Lung (tissue), 12 donors: ENCODE results near the gene IL1RAPL1. TPM values are rescaled to one million over a fixed set of nuclear protein-coding genes. Genes with fewer than 3 reads are reported as not detected.

Source experiments
- ATAC-seq: fragments of 200-7000 bp; cut with Tn5 transposase; one replicate; pipeline ENCODE4 v1.9.1; 2020; ENCODE audit warnings: moderate number of reproducible peaks; ENCODE audit not compliant: insufficient read depth, low FRiP score
- DNase-seq, 3 donors: peaks; one replicate each; pipeline ENCODE4 v3.0.0-alpha.2; 2013 to 2017
- H3K27ac ChIP-seq, 2 donors: one replicate each; pipeline ENCODE4 v1.5.1; 2013; ENCODE audit warnings: mild to moderate bottlenecking in 2 of 2, moderate library complexity in 2 of 2, control low read depth in 1 of 2, inconsistent platforms in 1 of 2, low read depth in 1 of 2, low read length in 1 of 2
- H3K27me3 ChIP-seq, 3 donors: one replicate each; pipeline ENCODE4 v1.5.1; 2013; ENCODE audit warnings: low read length in 2 of 3; ENCODE audit not compliant: control insufficient read depth in 3 of 3, insufficient read depth in 3 of 3
- H3K36me3 ChIP-seq, 4 donors: one replicate each; pipeline ENCODE4 v1.5.1; 2013; ENCODE audit warnings: low read length in 4 of 4, mild to moderate bottlenecking in 1 of 4, moderate library complexity in 1 of 4; ENCODE audit not compliant: control insufficient read depth in 4 of 4, insufficient read depth in 4 of 4
- H3K4me1 ChIP-seq, 5 donors: one replicate each; pipeline ENCODE4 v1.5.1; 2013; ENCODE audit warnings: low read length in 5 of 5, mild to moderate bottlenecking in 2 of 5, moderate library complexity in 1 of 5; ENCODE audit not compliant: control insufficient read depth in 5 of 5, insufficient read depth in 5 of 5
- H3K4me3 ChIP-seq: one replicate; pipeline ENCODE4 v1.5.1; 2013; ENCODE audit warnings: mild to moderate bottlenecking, control low read depth, moderate library complexity
- H3K9ac ChIP-seq, 2 donors: one replicate each; pipeline ENCODE4 v1.5.1; 2013; ENCODE audit warnings: low read length in 2 of 2, control low read depth in 1 of 2; ENCODE audit not compliant: insufficient read depth in 1 of 2
- H3K9me3 ChIP-seq, 4 donors: one replicate each; pipeline ENCODE4 v1.5.1; 2013; ENCODE audit warnings: low read length in 3 of 4, mild to moderate bottlenecking in 1 of 4, moderate library complexity in 1 of 4; ENCODE audit not compliant: control insufficient read depth in 4 of 4, insufficient read depth in 3 of 4
- WGBS, 2 donors: extraction: QIAGEN DNeasy Blood & Tissue Kit; methylation state at CpG; one replicate each; pipeline ENCODE4 v1.1.7; 2013; 5-methylcytosine and 5-hydroxymethylcytosine counted together
- polyA plus RNA-seq, 2 donors: library from polyadenylated mRNA; stranded (reverse); fragments of 200-250 nt; gene quantifications; one replicate each; pipeline ENCODE4 v1.2.1, GENCODE V29; 2013
- total RNA-seq, 2 donors: library from RNA; depleted of rRNA in 1 of 2; stranded (reverse); fragments of >200 nt in 1 of 2; gene quantifications; one replicate each; pipeline ENCODE4 v1.2.1, GENCODE V29; 2014 to 2021
- TF ChIP-seq, protein P1 (sequence below): IDR thresholded peaks from 2 replicates; pipeline ENCODE4 v1.5.1; 2012; ENCODE audit warnings: mild to moderate bottlenecking; ENCODE audit errors: control extremely low read depth, extremely low read depth
- donor health status: control.
- donor health status: control.
- donor health status: Bipolar disorder and iron deficiency.
- donor health status: healthy.
- donor health status: DM: yes; HTN: yes; CAD: no.

Gene IL1RAPL1
- total and polyA plus RNA-seq, 4 donors, result 2.2 TPM; not detected in 3

DNA sequence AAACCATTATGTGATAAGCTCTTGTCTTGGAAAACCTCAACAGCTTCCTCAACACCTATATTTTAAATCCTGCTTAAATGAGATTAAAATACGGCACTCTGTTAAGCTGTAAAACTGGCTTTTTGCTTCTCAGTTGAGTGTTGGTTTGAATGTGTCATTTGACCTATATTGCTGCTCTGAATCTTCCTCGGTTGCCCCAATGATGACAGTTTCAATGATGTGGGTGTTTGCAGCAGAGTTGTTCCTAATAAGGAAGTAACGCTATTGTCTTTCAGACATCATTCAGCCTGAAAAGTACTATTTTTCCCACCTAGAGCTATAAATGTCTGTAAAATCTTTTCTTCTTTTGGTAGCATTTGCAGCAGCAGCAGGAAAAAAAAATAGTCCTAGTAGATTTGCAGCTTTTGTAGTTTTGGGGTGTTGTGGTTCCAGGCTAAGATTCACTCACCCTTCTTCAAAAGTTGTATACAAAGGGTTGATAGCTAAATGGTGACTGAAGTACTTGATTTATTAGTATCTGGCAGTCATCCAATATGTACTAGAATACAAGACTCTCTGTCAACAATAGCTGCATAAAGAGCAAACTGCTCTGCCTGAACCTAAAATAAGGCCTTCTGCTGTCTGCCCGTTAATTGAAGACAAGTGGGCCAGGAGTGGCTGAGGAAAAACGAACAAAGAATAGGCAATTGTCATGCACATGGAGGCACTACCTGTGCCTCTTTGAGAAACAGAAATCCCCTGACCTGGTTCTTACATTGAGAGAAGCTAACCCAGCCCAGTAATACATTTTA is 333.1 kb downstream of the IL1RAPL1 start:
- Histone ChIP-seq H3K27me3 (no peaks in the 10 kb centered on the region), H3K4me1 (no peaks in the 10 kb centered on the region), H3K9me3 (no peaks in the 10 kb centered on the region), H3K9ac (no peak overlapping the region), H3K27ac (no peak overlapping the region), H3K4me3 (no peak overlapping the region), H3K36me3 (no peaks in the 10 kb centered on the region)
- DNase-seq, result peak in 2 of 3 donors; percentile 23 to 40
- no peak for ATAC-seq
- WGBS, 2 donors, result 51 to 55% methylated on average over 5 of the region's 5 CpGs
- TF ChIP-seq, protein P1, sequence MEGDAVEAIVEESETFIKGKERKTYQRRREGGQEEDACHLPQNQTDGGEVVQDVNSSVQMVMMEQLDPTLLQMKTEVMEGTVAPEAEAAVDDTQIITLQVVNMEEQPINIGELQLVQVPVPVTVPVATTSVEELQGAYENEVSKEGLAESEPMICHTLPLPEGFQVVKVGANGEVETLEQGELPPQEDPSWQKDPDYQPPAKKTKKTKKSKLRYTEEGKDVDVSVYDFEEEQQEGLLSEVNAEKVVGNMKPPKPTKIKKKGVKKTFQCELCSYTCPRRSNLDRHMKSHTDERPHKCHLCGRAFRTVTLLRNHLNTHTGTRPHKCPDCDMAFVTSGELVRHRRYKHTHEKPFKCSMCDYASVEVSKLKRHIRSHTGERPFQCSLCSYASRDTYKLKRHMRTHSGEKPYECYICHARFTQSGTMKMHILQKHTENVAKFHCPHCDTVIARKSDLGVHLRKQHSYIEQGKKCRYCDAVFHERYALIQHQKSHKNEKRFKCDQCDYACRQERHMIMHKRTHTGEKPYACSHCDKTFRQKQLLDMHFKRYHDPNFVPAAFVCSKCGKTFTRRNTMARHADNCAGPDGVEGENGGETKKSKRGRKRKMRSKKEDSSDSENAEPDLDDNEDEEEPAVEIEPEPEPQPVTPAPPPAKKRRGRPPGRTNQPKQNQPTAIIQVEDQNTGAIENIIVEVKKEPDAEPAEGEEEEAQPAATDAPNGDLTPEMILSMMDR, result no peak

DNA sequence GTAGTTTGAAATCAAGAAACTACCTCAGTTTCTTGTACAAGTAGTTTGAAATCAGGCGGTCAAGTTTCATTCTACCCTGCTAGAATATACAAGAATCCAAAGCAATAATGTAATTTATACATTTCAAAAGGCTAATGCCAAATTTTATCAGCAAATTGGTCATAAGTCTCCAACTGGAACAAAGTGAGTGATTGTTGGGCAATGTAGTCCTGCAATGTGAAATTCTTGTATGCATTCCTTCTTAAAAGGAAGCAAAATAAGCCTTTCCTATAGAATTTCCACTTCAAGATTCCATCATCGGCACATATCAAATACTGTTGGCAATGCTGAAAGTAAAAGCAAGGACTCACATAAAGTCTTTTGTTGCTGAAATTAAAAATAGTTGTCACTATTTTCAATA is 334.9 kb downstream of the IL1RAPL1 start:
- no peak for ATAC-seq
- TF ChIP-seq, protein P1, result no peak

GRCh38 chrX:28946846-28947245 is 359.6 kb downstream of the IL1RAPL1 start:
- ATAC-seq (no peak), DNase-seq (no peak)
- no peaks in the 10 kb centered on the region for H3K36me3 ChIP-seq
- 55 to 80% methylated on average over 3 of the region's 3 CpGs for WGBS, 2 donors
- H3K9me3 ChIP-seq, result no peaks in the 10 kb centered on the region
- H3K4me1 ChIP-seq, result no peaks in the 10 kb centered on the region
- H3K9ac ChIP-seq, result no peak overlapping the region
- H3K27me3 ChIP-seq, result no peaks in the 10 kb centered on the region
- no peak overlapping the region for H3K4me3 ChIP-seq
- TF ChIP-seq, protein P1, result no peak
- no peak overlapping the region for H3K27ac ChIP-seq

More for the DNA sequence above, 334.9 kb downstream of the IL1RAPL1 start:
- Histone ChIP-seq H3K36me3 (no peaks in the 10 kb centered on the region), H3K4me3 (no peak overlapping the region), H3K27me3 (no peaks in the 10 kb centered on the region), H3K27ac (no peak overlapping the region), H3K9ac (no peak overlapping the region), H3K9me3 (no peaks in the 10 kb centered on the region), H3K4me1 (no peaks in the 10 kb centered on the region)
- peak in 1 of 3 donors; percentile 7 for DNase-seq
- WGBS, 2 donors, result 73 to 98% methylated on average over 2 of the region's 2 CpGs
